ENCODE results near the gene MYO1D. TPM values are rescaled to one million over a fixed set of nuclear protein-coding genes. Genes with fewer than 3 reads are reported as not detected.

The MYO1D gene
- total and polyA plus RNA-seq, 2 of the 13 experiments (the other 11 are each of a cell fraction or from before 2014, with no cell fraction given), result 13.2 to 17.3 TPM

- no peak overlapping the region for H3K4me3 ChIP-seq (replicated peaks in 1 of 3; ENCODE audit: insufficient read depth in 1 of 3, low read depth in 2 of 3, low read length in 3 of 3)
- peaks cover 12% of the 10 kb centered on the region for H3K79me2 ChIP-seq (ENCODE audit: insufficient read depth, low read length)
- peaks cover 62% of the 10 kb centered on the region for H3K4me1 ChIP-seq (ENCODE audit: insufficient read depth, low read length)
- H3K9me3 ChIP-seq (ENCODE audit: low read length), result no peaks in the 10 kb centered on the region
- DNase-seq (ENCODE audit: low spot score) (no peak), FAIRE-seq (no peak), ATAC-seq (no peak)
- BruUV-seq (replicated peaks), result no TSS peak
- H3K9ac ChIP-seq (ENCODE audit: insufficient read depth, low read depth, low read length), result no peak overlapping the region
- intact Hi-C loops (cut with micrococcal nuclease; ENCODE audit: unreplicated experiment) (no loop called here), in situ Hi-C loops (cut with HindIII; ENCODE audit: extremely low pct_ligation_motif_present, low pct_unique_long_range_greater_than_20kb) (no loop called here)
- 72% methylated on average over 5 of the region's 5 CpGs for WGBS (ENCODE audit: low lambda C conversion rate)
- H3K4me2 ChIP-seq (ENCODE audit: low read depth, low read length), result no peak overlapping the region
- no peak overlapping the region for H2AFZ ChIP-seq (ENCODE audit: low read length)
- no peaks in the 10 kb centered on the region; a peak in 1 of 5 replicates for H3K27me3 ChIP-seq (ENCODE audit: control insufficient read depth in 1 of 2, insufficient read depth in 2 of 2, low read length in 2 of 2)
- POLR2A ChIA-PET, result interaction anchor here (1.4 kb wide), 1 partner anchor 10 kb away, joined by 5 read pairs; no protein-coding TSS in a partner anchor
- H3K27ac ChIP-seq (ENCODE audit: extremely low read length, insufficient read depth, low read length), result no peak overlapping the region
- CTCF ChIA-PET (ENCODE audit: low intra/inter-chr PET ratio, low total read pairs), result no interaction called here
- peak; percentile 54 for TF ChIP-seq NFYB (CRISPR knock-in tag; IDR thresholded peaks at IDR 0.05)
- no peak for TF ChIP-seq ZIK1 (CRISPR knock-in tag; IDR thresholded peaks at IDR 0.05; ENCODE audit: borderline replicate concordance, low read depth)
- peak; percentile 54; the same call in 1 of the 2 replicates for TF ChIP-seq NFYC (CRISPR knock-in tag; IDR thresholded peaks at IDR 0.05)
- TF ChIP-seq ATF6 (CRISPR knock-in tag; conservative IDR thresholded peaks at IDR 0.05), result no peak
- TF ChIP-seq FOXM1 (CRISPR knock-in tag; IDR thresholded peaks at IDR 0.05), result no peak
- TF ChIP-seq REST (IDR thresholded peaks at IDR 0.05; ENCODE audit: borderline replicate concordance in 1 of 2, low read depth in 1 of 2, low read length in 2 of 2), result no peak
- no peaks in the 10 kb centered on the region for H4K20me1 ChIP-seq (ENCODE audit: insufficient read depth, low read length)
- no peaks in the 10 kb centered on the region for H3K36me3 ChIP-seq (replicated peaks in 1 of 2; ENCODE audit: control insufficient read depth in 1 of 2, insufficient read depth in 2 of 2, low read length in 2 of 2)
Observed at GRCh38 chr17:32926183-32926582, 49.3 kb upstream of the MYO1D start.

All from HepG2 (cell line).